ENCODE measurements around the gene GULP1.

The GULP1 gene

GRCh38 chr2:188333751-188334524, 42.3 kb downstream of the GULP1 start:
- in situ Hi-C loops (cut with HindIII; ENCODE audit: low pct_unique_long_range_greater_than_20kb, low sequenced_read_pairs), result no loop called here
- no peak for DNase-seq (ENCODE audit: low read depth in 1 of 2, low spot score in 1 of 2)
- no peak for TF ChIP-seq JUND (IDR thresholded peaks at IDR 0.05; ENCODE audit: low read depth)

GRCh38 chr2:188338463-188338862, 46.8 kb downstream of the GULP1 start:
- in situ Hi-C loops (cut with HindIII; ENCODE audit: low pct_unique_long_range_greater_than_20kb, low sequenced_read_pairs), result no loop called here
- TF ChIP-seq JUND (IDR thresholded peaks at IDR 0.05; ENCODE audit: low read depth), result no peak
- DNase-seq (ENCODE audit: low read depth in 1 of 2, low spot score in 1 of 2), result no peak

DNA sequence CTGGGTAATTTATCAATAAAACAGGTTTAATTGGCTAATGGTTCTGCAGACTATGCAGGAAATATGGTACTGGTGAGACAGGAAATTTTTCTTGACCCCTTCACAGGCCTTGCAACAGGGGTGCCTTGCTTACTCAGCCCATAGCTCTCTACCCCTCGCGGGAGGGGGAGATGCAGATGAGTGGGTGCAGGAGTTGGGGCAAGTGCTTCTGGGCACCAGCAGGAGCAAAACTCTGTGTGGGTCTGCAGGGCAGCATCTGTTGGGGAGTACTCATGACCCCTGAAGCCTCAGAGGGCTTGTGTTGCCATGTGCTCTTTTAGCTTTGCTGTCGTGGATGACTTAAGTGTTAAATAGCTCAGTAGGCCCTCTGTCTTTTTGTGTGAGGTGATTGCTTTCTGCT, 48.6 kb downstream of the GULP1 start:
- DNase-seq (ENCODE audit: low read depth in 1 of 2, low spot score in 1 of 2), result no peak
- in situ Hi-C loops (cut with HindIII; ENCODE audit: low pct_unique_long_range_greater_than_20kb, low sequenced_read_pairs), result no loop called here
- no peak for TF ChIP-seq JUND (IDR thresholded peaks at IDR 0.05; ENCODE audit: low read depth)

DNA sequence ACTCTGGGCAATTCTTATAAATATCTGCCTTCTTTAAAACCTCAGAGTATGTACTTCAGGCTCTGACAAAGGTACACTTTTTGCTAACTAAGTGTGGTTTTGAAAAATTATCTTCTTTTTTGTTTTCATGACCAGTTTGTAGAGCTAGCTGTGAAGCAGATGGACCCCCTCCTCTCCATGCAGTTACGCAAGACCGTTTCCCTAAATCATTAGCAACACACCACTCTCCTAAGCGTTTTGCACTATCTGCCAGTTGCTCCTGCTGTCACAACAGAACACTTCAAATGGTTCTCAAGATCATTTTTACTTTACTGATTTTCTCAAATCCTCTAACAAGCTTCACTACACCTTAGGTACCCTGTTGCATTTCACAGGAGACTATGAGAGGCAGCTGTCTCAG, 53.3 kb downstream of the GULP1 start:
- in situ Hi-C loops (cut with HindIII; ENCODE audit: low pct_unique_long_range_greater_than_20kb, low sequenced_read_pairs), result no loop called here
- TF ChIP-seq JUND (IDR thresholded peaks at IDR 0.05; ENCODE audit: low read depth), result no peak
- DNase-seq (ENCODE audit: low read depth in 1 of 2, low spot score in 1 of 2), result no peak

DNA sequence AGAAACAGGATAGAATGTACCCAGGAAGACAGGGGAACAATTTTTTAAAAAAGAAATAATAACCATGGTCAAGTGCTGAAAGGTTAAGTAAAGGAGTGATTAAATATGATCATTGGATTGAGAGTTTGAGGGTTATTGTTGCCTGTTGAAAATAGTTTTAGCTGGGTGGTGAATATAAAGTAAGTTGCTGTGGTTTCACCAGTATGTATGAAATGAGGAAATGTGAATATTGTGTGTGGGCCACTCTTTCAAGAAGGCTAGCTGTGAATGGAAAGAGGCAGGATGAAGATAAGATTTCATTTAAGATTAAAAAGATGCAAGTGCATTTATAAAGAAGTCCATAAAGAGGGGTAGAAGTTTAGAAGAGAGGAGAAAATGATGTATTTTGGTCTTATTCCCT, 53.8 kb downstream of the GULP1 start:
- TF ChIP-seq JUND (IDR thresholded peaks at IDR 0.05; ENCODE audit: low read depth), result no peak
- DNase-seq (ENCODE audit: low read depth in 1 of 2, low spot score in 1 of 2), result no peak
- in situ Hi-C loops (cut with HindIII; ENCODE audit: low pct_unique_long_range_greater_than_20kb, low sequenced_read_pairs), result no loop called here

- TF ChIP-seq JUND (IDR thresholded peaks at IDR 0.05; ENCODE audit: low read depth), result no peak
- no peak for DNase-seq (ENCODE audit: low read depth in 1 of 2, low spot score in 1 of 2)
- in situ Hi-C loops (cut with HindIII; ENCODE audit: low pct_unique_long_range_greater_than_20kb, low sequenced_read_pairs), result no loop called here
Measured at GRCh38 chr2:188345831-188346458, 54.3 kb downstream of the GULP1 start.

DNA sequence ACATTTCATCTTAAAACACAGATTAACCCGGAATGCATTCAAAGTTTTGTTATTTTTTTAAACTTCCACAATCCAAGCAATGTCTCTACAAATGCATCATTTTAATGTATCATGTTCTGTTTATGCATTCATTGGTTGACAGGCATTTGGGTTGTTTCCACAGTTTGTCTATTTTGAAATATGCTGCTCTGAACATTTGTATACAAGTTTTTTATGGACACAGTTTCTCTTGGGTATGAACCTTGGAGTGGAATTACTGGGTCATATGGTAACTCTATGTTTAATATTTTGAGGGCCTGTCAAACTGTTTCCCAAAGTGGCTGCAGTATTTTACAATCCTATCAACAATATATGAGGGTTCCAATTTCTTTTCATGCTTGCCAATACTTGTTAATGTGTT, 57.3 kb downstream of the GULP1 start:
- in situ Hi-C loops (cut with HindIII; ENCODE audit: low pct_unique_long_range_greater_than_20kb, low sequenced_read_pairs), result no loop called here
- no peak for DNase-seq (ENCODE audit: low read depth in 1 of 2, low spot score in 1 of 2)
- no peak for TF ChIP-seq JUND (IDR thresholded peaks at IDR 0.05; ENCODE audit: low read depth)

DNA sequence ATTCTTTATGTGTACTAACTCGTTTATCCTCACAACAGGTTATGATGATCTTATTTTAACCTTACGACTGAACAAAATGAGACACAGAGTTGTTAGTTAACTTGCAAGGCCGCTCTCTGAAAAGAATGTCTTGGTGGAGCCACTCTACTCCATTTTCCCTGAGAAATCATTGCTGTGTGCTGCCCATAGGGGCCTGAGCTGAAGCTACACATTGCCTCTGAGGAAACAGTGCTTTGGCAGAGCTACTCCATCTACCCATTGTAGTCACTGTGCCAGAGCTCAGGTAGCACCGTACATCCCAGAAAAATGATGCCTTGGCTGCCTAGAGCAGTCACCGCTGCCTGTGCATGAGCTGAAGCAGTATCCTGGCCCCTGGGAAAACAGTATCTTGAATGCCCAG, 61.6 kb downstream of the GULP1 start:
- no peak for TF ChIP-seq JUND (IDR thresholded peaks at IDR 0.05; ENCODE audit: low read depth)
- in situ Hi-C loops (cut with HindIII; ENCODE audit: low pct_unique_long_range_greater_than_20kb, low sequenced_read_pairs), result no loop called here
- DNase-seq (ENCODE audit: low read depth in 1 of 2, low spot score in 1 of 2), result no peak

DNA sequence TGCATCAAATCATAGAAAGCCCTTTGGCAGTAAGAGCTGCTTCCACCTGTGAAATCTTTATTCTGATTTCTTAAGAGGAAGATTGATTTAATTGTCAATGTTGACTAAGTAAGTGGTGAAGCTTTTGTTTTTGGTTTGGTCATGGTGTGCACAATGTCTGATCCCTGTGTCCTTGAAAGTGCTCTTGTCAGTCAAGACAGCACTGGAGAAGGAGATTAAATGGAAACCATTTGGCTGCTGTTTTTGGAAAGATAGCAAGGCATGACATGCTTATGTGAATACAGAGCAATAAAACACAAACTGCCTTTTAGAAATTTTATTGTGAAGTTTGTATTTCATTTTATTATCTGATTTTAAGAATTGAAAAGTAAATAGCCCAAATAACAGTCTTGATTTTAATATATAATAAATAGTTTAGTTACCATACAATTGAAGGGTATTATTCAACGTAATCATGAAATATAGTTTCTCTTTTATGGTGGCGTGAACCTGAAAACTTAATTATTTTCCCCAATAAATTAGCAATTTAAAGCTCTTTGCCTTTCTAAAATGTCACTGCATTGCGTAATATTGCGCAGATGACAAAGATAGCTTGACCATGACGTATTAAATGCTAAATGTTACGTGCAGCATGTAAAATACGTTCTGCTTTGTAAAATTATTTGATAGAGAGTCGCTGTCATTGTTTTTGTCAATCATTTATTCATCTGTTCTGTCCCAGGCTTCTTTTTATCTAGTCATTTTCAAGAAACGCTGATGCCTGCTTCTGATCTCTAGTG, 69.0 kb downstream of the GULP1 start:
- TF ChIP-seq JUND (IDR thresholded peaks at IDR 0.05; ENCODE audit: low read depth), result no peak
- in situ Hi-C loops (cut with HindIII; ENCODE audit: low pct_unique_long_range_greater_than_20kb, low sequenced_read_pairs), result no loop called here

DNA sequence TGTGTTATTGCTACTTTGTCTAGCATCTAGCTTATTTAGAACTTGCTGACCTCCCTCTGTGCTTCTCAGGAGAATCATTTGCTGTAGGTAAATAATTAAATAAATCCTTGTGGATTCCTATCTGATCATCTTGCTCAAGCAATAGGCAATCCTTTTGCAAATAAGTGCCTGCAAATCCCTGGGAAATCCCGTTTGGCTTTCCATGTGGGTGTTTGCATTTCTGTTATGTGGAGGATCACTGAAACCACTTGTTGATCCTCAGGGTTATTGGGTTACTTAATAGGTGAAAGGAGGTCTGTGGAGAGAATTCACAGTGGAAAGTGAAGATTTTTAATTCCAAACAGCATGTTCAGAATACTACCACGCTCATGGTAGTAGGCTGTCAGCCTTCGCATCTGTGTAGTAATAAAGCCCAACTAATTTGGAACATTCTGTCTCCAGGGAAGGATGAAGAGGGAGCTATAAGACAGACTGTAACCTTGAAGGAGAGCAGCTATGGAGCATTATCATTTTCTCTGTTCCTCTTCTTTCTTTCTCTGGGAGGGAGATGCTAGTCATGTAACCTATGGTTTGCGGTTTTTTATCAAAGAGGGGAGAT, 72.5 kb downstream of the GULP1 start:
- TF ChIP-seq JUND (IDR thresholded peaks at IDR 0.05; ENCODE audit: low read depth), result no peak; the same call in 1 of the 2 replicates
- in situ Hi-C loops (cut with HindIII; ENCODE audit: low pct_unique_long_range_greater_than_20kb, low sequenced_read_pairs), result no loop called here
- peak; percentile 6 to 72 for DNase-seq (ENCODE audit: low read depth in 1 of 2, low spot score in 1 of 2)

More for the DNA sequence above, 69.0 kb downstream of the GULP1 start:
- DNase-seq (ENCODE audit: low read depth in 1 of 2, low spot score in 1 of 2), result no peak

- in situ Hi-C loops (cut with HindIII; ENCODE audit: low pct_unique_long_range_greater_than_20kb, low sequenced_read_pairs), result no loop called here
- TF ChIP-seq JUND (IDR thresholded peaks at IDR 0.05; ENCODE audit: low read depth), result no peak
- no peak for DNase-seq (ENCODE audit: low read depth in 1 of 2, low spot score in 1 of 2)
Measured at GRCh38 chr2:188365058-188365641, 73.5 kb downstream of the GULP1 start.

GRCh38 chr2:188367164-188367563, 75.5 kb downstream of the GULP1 start:
- peak in 1 of 2 experiments; percentile 23 for DNase-seq (ENCODE audit: low read depth in 1 of 2, low spot score in 1 of 2)
- no peak for TF ChIP-seq JUND (IDR thresholded peaks at IDR 0.05; ENCODE audit: low read depth)
- in situ Hi-C loops (cut with HindIII; ENCODE audit: low pct_unique_long_range_greater_than_20kb, low sequenced_read_pairs), result no loop called here
